HEK293T (cell line): ENCODE data around the gene UBE2N.
"Not testable (repeated sequence)": the region's sequence is repeated elsewhere in the genome, so short reads cannot be mapped to it uniquely, and the experiment has no call there.

Experiments used
- BHLHE40 ChIP-seq: fragments of 450-650 bp; IDR thresholded peaks from 2 replicates; pipeline ENCODE4 v1.6.1; 2016; ENCODE audit warnings: mild to moderate bottlenecking, moderate library complexity, borderline replicate concordance
- CTBP1 ChIP-seq: fragments of 450-650 bp; IDR thresholded peaks from 2 replicates; pipeline ENCODE4 v1.6.1; 2016; ENCODE audit warnings: borderline replicate concordance
- ELF4 ChIP-seq: fragments of 450-650 bp; IDR thresholded peaks from 2 replicates; pipeline ENCODE4 v1.6.1; 2017; ENCODE audit warnings: antibody characterized with exemption
- FOXA1 ChIP-seq: fragments of 450-650 bp; IDR thresholded peaks from 2 replicates; pipeline ENCODE4 v1.6.1; 2016; ENCODE audit warnings: mild to moderate bottlenecking
- FOXK2 ChIP-seq: fragments of 450-650 bp; IDR thresholded peaks from 2 replicates; pipeline ENCODE4 v1.6.1; 2016; ENCODE audit warnings: mild to moderate bottlenecking
- FOXM1 ChIP-seq: fragments of 450-650 bp; IDR thresholded peaks from 2 replicates; pipeline ENCODE4 v1.6.1; 2017; ENCODE audit warnings: mild to moderate bottlenecking, borderline replicate concordance
- HDGF ChIP-seq: fragments of 450-650 bp; IDR thresholded peaks from 2 replicates; pipeline ENCODE4 v1.6.1; 2017; ENCODE audit warnings: antibody characterized with exemption, borderline replicate concordance
- LEF1 ChIP-seq: fragments of 450-650 bp; IDR thresholded peaks from 2 replicates; pipeline ENCODE4 v1.6.1; 2017; ENCODE audit warnings: mild to moderate bottlenecking, borderline replicate concordance
- SUZ12 ChIP-seq: fragments of 450-650 bp; IDR thresholded peaks from 2 replicates; pipeline ENCODE4 v1.6.1; 2016; ENCODE audit warnings: mild to moderate bottlenecking
- TARDBP ChIP-seq: fragments of 450-650 bp; IDR thresholded peaks from 2 replicates; pipeline ENCODE4 v1.6.1; 2016
- ZNF384 ChIP-seq: fragments of 450-650 bp; IDR thresholded peaks from 2 replicates; pipeline ENCODE4 v1.6.1; 2016
- TF ChIP-seq, protein P1 (sequence below): fragments of 450-650 bp; IDR thresholded peaks from 2 replicates; pipeline ENCODE4 v1.6.1; 2016

DNA sequence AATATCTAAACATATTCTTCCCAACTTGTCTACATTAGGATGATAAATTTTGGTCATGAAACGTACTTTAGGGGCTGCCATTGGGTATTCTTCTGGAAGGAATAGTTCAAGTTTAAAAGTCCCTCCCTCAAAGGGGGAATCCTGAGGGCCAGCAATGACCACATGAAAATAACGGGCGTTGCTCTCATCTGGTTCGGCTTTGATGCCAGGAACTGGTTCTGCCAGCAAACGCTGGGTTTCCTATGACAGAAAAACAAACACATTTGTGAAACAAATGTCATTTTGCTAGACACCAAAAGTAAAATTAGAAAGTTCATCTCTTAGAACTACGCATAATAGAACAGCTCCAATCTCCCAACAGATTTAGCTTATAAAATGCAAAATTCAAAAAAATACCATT is 30.7 kb downstream of the UBE2N start:
- not testable (repeated sequence) for TF ChIP-seq FOXM1, FOXK2, TARDBP, ELF4, FOXA1, SUZ12, LEF1, BHLHE40, CTBP1, HDGF, ZNF384
- TF ChIP-seq, protein P1, sequence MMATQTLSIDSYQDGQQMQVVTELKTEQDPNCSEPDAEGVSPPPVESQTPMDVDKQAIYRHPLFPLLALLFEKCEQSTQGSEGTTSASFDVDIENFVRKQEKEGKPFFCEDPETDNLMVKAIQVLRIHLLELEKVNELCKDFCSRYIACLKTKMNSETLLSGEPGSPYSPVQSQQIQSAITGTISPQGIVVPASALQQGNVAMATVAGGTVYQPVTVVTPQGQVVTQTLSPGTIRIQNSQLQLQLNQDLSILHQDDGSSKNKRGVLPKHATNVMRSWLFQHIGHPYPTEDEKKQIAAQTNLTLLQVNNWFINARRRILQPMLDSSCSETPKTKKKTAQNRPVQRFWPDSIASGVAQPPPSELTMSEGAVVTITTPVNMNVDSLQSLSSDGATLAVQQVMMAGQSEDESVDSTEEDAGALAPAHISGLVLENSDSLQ = not testable (repeated sequence)
